ENCODE data around the gene PDE8A.

PDE8A gene

DNA sequence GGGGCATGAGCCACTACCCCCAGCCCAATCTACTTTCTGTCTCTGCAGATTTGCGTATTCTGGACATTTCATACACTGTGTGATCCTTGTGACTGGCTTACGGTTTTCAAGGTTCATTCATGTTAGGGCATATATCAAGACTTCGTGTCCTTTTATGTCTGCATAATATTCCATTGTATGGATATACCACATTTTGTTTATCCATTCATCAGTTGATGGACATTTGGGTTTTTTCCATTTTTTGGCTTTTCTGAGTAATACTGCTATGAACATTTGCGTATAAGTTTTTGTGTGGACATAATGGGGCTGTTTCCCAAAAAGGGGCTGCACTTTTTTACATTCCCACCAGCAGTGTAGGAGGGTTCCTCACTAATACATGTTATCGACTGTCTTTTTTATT lies 106.6 kb downstream of the PDE8A start:
- no peak for DNase-seq (ENCODE audit: low read depth)

DNA sequence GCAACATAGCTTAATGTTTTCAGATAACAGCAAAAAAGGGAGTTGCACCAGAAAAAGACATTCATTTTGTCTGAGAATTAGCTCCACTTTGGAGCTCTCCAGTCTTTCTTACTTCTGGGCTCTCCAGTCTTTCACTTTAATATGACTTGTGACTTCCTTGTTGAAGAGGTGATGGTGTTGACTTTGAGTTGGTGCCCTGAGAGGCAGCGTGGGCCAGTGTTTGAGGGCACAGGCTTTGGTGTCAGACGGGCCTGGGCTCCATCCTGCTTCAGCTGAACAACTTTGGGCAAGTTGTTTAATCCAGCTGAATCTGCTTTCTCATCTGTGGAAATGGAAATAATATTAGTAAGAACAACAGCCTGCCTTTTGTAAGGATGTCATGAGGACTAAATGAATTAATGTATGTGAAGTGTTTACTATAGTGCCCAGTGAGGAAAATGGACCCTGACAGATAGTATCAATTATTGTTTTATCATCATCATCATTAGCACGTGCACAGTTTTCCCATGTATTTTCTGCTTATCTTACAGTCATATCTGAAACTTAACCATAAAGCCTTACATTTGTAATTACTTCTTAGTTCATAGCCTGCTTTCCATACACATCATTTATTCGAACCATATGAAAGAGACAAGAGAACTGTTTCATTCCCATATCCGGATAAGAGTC lies 108.4 kb downstream of the PDE8A start:
- DNase-seq (ENCODE audit: low read depth), result no peak

DNA sequence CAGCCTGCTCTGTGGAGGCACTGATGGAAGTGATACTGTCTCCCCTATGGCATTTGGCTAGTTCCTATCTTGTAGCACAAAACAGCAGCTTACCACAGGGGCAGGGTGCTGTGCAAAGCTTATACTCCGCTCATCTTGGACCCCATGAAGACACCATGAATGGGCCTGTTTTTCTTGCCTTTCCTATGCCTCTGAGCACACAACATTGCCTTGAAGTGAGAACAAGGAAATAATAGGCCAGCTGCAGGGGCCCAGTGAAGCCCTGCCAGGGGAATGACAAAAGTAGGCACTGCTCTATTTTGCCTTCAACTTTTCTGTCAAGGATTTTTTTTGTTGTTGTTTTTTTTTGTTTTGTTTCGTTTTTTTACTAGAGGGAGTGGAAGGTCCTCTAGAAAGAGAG lies 110.3 kb downstream of the PDE8A start:
- no peak for DNase-seq (ENCODE audit: low read depth)

DNA sequence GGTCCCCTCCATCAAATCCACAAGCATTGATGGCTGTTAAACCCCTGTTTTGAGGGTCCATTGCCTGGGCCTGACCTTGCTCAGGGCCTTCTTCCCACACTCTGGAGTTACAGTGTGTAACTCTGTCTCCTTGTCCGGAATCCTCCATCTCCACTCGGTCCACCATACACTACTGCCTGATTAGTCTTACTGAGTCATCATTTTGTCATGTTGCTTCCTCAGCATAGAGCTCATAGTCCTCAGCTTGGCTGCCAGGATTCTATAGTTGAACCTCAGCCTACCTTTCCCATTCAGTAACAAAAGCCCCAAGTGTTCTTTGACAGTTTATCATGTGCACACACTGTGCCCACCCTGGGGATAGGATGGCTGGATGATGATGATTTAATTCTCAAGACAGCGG lies 113.0 kb downstream of the PDE8A start:
- DNase-seq (ENCODE audit: low read depth), result no peak

DNA sequence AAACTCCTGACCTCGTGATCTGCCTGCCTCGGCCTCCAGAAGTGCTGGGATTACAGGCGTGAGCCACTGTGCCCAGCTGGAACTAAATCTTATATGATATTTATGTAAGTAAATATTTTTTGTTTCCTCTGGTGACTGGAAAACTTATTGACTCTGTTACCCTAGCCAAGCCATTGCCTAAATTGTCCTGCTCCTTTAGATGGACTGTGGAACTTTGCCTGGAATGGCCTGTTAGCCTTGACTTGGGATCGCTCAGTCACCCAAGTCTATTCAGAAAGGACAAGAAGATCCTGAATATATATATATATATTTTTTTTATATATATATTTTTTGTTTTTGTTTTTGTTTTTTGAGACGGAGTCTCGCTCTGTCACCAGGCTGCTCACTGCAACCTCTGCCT lies 113.9 kb downstream of the PDE8A start:
- no peak for DNase-seq (ENCODE audit: low read depth)

DNA sequence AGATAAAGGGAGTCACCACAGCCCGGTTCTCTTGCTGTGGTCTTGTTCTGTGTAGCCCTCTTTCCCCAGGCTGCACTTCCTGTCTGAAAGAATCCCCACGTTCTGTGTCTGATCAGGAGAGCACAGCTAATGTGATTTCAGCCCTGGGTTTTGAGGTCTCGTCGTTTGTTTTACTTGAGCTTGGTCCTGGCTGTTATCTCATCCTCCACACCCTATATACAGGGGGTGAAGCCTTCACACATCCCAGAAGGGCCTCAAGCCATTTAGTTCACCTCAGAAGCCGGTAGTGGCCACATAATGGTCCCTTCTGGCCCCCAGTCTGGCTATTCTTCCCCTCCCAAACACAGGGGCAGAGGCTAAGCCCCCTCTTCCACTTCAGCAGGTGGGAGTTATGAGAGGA lies 115.6 kb downstream of the PDE8A start:
- DNase-seq (ENCODE audit: low read depth), result no peak

DNA sequence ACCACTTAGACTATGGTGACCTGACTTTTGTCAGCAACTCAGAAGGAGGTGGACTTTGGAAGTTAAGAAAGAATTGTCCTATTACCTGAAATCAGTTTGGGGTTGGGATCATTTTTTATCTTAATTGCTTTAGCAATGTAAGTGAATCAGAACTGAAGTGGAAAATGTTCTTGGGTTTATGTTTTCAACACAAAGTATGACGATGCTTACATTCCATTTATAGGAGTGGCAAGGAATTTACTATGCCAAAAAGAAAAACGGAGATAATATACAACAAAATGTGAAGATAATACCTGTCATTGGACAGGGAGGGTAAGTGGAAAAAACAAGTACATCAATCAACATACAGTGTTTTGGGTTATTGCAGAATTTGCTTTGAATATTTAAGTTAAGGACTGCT lies 116.1 kb downstream of the PDE8A start:
- DNase-seq (ENCODE audit: low read depth), result no peak

DNA sequence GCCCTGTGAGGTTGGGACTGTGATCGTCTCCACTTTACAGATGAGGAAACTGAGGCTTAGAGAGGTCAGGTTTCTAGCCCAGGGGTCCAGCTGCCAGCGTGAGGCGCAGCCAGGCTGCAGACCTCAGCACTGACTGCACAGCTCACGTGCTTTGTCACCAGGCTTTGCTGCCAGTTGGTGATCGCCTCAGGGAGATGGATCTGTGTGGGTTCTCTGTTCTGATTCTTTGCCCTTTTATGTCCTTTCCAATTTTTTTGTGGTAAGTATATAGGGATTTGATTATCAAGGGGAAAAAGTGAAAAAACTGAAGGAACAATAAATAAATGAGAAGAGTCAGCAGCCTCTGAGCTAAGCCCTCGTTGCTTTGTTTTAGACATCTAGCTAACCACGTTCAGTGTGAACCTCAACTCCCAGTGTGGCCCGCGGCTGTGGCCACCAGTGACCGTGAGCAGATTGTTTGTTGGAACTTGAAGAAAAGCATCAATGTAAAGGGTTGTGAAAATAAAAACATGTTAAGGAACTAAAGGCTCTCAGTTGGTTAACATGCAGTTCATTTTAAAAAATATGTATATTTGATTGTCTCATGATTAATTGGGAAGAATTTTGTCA lies 117.6 kb downstream of the PDE8A start:
- DNase-seq (ENCODE audit: low read depth), result no peak

DNA sequence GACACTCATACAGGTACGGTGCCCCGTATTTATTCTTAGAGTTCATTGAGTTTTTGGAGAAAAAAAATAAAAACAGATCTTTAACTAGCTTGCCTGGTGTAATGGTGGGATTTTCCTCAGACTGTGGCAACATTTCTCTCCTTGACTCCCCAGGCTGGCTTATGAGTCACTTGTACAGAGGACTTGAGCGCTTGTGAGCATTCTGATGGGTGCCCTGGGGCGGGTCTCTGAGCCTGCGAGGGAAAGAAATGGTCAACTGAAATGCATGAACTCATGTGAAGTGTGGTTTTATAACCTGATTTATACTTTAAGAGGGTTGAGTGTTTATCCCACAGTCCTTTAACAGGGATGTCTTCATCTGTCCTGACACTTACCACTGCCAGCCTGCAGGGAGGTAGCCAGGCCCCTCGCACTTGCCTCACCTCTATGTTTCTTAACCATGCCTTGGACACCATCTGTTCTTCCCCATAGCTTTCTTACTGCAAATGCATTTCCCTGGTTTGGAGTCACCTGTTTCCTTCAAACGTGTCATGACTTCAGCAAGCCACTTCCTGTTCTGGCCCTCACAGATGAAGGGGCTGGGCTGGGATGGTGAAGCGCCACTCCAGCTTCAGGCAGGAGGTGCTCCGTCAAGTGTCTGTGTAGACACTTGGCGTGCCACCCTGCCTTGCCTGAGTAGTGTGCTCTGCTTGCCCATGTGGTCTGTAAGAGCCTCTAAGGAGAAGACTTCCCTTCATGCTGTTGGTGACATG lies 118.7 kb downstream of the PDE8A start:
- DNase-seq (ENCODE audit: low read depth), result no peak

DNA sequence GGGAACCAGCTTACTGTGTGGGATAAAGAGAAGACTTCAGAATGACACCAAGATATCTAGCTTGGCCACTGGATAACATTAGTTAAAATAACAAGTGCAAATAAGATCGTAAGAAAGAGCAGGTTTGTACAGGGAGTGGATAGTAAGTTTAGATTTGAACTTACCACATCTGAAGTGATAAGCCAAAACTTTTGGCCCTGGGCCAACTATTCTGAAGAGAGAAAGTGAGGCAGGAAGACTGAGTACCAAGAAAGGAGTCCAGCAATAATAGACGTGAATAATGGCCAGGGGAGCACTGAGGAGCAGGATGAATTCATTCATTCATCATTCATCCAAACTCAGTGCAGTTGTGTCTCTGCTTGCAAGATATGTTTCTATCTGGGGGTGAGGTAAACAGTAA lies 122.9 kb downstream of the PDE8A start:
- DNase-seq (ENCODE audit: low read depth), result no peak

DNA sequence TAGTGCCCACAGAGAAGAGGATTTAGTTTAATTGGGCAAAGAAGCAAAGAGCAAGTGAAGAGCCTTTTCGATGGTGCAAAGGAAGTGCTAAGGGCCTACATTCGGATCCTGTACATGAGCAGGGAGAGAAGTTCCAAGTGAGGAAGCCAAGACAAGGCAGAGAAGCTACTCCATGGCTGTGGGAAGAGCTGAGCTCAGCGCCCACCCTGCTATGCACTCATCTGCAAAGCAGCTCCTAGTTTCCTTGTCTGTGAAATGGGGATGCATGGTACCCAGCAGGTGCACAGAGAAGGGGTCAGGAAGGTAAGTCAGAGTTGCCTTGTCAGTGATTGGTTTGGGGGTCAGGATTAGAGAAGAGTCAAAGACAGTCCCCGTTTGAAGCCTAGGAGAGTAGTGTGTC lies 126.5 kb downstream of the PDE8A start:
- no peak for DNase-seq (ENCODE audit: low read depth)

DNA sequence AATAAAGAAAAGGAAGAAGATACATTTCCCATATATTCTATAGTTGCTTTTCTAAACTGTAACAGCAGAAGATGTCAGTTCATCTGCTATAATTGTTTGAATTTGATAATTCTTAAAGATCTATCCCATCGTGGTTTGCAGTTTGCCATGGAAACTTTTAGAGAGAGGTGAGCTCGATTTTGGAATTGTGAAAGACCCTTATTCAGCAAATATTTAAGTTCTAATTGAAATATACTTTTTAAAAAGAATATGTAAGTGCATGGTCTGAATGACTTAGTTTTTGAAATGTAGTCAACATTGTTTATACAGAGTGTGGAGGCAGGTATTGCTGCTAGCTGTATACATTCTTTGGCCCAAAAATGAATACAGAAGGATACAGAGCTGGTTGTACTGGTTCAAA lies 127.7 kb downstream of the PDE8A start:
- no peak for DNase-seq (ENCODE audit: low read depth)

DNA sequence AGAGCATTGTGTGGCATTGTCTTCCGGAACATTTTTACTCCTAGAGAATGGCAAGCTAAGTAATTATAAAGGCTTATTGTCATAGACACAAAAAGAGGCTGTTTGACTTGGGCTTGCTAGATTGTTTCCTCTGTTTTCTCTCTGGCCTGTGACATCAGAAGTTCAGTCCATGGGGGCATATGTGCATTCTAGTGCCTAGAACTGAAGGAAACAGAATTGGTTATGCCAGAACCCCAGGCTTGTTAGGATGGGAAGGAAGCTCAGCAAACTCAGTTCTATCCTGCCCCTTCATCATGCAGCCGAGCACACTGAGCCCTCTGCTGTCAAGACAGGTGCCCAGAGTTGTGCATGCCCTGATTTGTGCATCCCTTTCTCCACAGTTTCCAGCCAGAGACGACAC lies 131.3 kb downstream of the PDE8A start:
- no peak for DNase-seq (ENCODE audit: low read depth)

DNA sequence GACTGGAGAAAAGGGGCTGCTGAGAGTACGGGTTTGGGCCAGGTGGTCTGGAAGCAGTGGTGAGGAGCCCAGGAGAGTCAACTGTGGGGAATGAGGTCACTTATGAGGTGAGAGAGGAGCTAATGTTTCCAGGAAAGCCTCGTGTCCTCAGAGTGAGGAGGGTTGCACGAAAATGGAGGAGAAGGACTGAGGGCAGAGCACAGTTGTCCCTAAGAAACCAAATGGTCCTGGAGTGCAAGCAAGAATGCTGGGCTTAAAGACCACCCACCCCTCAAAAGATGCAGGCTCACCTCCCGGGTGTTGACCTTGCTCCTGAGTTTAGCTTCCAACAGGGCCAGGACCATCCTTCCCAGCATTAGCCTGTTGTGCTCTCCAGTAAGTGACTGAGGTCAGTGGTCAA lies 133.2 kb downstream of the PDE8A start:
- no peak for DNase-seq (ENCODE audit: low read depth)

DNA sequence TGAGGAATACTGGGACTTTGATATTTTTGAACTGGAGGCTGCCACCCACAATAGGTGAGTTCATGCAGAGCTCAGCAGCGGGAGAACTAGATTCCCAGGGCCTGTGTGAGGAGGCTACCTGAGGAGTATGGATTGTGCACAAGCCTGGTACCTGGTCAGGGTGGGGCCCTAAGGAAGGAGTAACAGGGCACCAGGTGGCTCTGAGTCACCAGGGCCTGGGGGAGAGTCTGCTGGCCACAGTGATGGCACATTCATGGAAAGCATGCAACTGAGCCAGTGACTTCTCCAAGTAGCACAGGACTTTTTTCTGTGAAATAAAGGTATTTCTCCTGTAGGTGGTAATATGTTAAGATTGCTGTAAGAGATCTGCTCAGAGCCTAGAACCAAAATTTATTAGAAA lies 134.4 kb downstream of the PDE8A start:
- DNase-seq (ENCODE audit: low read depth), result no peak

DNA sequence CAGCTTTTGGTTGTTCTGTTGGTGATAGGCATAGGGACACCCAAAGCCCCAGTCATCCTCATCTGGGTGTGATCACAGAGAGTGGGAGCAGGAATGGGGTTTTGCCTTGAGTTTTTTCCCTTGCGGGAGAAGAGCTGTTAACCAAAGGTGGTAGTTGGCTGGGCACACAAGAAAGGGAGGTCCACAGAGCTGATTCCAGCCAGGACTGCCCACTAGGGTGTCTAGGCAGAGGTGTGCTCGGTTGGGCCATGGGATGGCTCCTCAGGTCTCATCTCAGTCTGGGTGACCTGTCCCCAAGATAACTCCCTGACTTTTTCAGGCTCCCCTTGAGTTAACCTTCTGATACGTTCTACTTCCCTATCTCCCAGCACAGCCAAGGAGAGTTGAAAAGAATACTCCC lies 134.8 kb downstream of the PDE8A start:
- no peak for DNase-seq (ENCODE audit: low read depth)

DNA sequence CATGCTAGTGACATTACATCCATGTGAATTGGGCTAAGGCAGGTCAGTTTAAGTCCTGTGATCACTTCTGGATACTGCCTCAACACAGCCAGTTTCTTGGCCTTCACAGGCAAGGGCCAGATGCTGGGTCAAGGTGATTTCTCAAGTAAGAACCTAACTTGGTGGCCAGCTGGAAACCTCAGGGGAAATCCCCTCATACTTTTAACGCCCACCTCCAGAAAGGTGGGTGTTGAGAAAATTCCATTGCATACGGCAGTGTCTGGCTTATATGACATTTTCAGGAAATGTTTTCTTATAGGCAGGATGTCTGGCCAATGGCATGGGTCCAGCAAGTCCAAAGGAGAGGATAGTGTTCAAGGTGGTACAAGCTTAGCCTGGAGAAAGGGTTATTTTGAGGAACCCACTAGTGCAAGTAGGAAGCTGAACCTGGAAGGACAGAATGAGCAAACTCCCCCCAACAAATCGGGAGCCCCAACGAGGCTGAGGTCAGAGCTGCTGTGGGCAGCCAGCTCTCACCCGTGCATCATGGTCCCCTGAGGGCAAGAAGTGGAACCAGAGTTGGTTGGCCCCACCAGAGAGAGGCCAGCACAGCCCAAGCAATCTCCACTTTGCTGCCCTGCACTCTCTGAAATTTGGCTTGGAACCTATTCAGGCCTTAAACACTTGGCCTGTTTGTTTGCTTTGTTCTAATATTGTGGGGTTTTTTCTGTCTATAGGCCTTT lies 135.4 kb downstream of the PDE8A start:
- DNase-seq (ENCODE audit: low read depth), result no peak

DNA sequence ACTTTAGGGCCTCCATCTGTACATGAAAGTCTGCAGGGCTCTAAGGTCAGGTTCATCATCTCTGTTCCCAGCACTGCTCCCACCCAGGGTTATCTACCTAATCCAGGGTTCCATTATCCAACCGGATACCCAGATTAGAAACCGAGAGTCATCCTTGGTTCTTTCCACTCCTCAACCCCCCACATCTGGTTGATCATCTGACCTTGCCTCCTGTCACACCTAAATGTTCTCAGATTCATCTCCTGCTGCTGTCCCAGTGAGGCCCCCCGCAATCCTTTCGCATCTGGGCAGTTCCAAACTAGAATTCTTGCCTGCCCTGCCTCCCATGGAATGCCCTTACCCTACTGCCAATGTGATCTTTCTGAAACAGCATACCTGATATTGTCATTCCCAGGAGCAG lies 136.5 kb downstream of the PDE8A start:
- DNase-seq (ENCODE audit: low read depth), result no peak

DNA sequence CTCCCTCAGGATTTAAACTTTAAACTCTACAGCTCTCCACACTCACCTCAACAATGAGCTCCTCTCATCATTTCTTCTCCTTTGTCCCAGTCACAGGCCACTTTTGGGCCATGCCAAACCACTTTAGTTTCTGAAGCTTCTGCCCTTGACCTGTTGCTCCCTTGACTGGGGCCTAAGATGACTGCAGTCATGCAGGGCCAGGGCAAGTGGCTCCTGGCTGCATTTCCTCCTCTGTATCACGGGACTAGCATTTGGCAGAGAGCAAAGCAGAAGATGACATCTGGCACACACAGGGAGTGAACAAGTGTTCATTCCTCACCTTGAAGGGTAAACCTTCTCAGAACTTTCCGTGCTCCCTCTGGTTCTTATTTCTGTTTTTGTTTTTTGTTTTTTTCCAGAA lies 136.9 kb downstream of the PDE8A start:
- DNase-seq (ENCODE audit: low read depth), result no peak

DNA sequence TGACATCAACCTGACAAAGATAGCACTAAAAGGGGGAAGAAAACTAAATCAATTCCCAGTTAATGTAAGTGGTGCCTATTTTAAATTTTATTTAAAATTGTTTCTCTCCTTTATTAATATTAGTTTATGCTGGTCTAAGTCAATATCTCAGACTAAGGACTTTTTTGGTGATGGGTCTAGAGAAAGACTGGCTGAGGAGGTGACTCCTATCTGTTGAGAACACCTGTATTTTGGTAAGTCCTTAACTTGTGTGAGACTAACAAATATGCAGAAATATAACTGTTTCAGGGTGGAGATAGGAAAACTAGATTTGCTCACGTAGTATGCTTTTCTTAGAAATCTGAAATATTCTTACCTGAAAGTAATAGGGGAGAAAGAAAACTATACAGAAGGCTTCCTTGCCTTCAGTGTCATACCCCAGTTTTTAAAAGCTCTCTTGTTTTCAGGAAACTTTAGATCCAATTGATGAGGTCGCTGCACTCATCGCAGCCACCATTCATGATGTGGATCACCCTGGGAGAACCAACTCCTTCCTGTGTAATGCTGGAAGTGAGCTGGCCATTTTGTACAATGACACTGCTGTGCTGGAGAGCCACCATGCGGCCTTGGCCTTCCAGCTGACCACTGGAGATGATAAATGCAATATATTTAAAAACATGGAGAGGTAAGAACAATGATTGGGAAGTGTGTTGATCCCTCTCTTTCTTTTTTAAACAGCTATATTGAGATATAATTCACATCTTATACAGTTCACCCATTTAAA lies 138.9 kb downstream of the PDE8A start:
- DNase-seq (ENCODE audit: low read depth), result no peak

DNA sequence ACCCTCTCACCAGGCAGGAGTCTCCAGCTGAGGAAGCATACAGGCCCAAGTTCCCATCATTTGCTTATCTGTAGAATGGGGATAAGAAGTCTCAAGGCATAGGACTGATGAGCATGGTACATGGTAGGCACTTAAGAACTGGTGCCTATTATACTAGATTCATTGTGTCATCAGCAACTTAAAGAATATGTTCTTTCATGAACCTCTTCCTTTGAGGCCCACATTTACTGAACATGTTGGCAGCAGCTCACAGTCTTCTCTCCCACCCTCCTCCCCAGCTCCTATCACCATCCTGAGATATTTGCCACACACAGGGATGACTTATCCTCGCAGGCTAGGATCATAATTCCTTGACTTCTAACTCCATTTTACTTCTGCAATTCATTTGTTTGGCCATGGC lies 142.5 kb downstream of the PDE8A start:
- no peak for DNase-seq (ENCODE audit: low read depth)

DNA sequence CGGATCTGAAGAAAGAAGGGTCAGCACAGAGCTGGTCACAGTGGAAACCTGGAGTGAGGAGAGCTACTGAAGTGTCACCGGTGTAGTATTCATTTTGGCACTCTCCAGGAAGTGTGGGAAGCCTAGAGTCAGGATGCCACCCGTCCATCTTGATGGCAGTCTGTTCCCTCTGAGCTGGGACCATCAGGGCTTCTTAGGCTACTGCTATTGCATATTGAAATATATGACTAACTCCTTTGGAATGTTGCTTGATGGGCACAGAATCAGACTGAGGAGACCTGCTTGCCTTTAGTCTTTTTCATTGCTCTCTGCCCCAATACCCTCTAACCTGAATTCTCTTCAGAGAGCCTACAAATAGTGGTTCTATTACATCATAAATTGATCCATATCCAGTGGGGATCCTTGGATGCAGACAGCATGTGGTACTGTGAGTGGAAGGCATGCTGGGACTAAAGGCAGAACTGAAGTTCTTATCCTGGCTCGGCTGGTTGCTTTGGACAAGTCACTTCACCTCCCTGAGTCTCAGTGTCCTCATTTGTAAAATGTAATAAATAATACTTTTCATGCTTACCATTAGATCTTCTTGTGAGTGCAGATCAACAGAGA lies 143.5 kb downstream of the PDE8A start:
- no peak for DNase-seq (ENCODE audit: low read depth)

Measured in stimulated activated CD4-positive, alpha-beta T cell treated with anti-CD3 and anti-CD28 coated beads, Interleukin-2, amount 100 ng/mL, for 4 hours (primary cell).